ENCODE data around the gene B3GALNT1.

DNA sequence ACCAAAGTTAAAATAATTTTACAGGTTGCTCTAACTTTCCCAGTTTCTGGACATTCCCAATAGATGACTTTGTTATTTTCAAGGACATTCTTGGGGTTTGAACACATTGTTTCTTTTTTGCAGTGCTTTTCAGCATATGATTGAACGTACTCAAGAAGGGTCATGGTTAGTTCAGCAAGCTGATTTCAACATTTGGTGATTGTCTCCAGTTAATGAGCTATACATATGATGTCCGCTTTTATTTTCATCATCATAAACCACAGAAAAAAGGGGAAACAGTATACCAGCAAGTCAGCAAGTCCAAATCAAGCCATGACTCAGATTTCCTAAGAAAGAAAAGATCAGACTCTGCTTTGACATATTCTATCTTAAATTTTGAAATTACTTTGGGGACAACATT, 69.4 kb downstream of the B3GALNT1 start:
- TF ChIP-seq POLR2AphosphoS5 (IDR thresholded peaks at IDR 0.05; ENCODE audit: low read depth, low read length): no peak
- TF ChIP-seq, protein P1, sequence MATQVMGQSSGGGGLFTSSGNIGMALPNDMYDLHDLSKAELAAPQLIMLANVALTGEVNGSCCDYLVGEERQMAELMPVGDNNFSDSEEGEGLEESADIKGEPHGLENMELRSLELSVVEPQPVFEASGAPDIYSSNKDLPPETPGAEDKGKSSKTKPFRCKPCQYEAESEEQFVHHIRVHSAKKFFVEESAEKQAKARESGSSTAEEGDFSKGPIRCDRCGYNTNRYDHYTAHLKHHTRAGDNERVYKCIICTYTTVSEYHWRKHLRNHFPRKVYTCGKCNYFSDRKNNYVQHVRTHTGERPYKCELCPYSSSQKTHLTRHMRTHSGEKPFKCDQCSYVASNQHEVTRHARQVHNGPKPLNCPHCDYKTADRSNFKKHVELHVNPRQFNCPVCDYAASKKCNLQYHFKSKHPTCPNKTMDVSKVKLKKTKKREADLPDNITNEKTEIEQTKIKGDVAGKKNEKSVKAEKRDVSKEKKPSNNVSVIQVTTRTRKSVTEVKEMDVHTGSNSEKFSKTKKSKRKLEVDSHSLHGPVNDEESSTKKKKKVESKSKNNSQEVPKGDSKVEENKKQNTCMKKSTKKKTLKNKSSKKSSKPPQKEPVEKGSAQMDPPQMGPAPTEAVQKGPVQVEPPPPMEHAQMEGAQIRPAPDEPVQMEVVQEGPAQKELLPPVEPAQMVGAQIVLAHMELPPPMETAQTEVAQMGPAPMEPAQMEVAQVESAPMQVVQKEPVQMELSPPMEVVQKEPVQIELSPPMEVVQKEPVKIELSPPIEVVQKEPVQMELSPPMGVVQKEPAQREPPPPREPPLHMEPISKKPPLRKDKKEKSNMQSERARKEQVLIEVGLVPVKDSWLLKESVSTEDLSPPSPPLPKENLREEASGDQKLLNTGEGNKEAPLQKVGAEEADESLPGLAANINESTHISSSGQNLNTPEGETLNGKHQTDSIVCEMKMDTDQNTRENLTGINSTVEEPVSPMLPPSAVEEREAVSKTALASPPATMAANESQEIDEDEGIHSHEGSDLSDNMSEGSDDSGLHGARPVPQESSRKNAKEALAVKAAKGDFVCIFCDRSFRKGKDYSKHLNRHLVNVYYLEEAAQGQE (IDR thresholded peaks at IDR 0.05; ENCODE audit: insufficient read depth in 1 of 2, low read depth in 2 of 2, low read length in 2 of 2): no peak
